GM23338 (cell line): ENCODE results near the gene SSH2. TPM values are rescaled to one million over a fixed set of nuclear protein-coding genes. Genes with fewer than 3 reads are reported as not detected.

Experiments
- ATAC-seq: fragments of 200-7000 bp; cut with Tn5 transposase; 3 replicates; pipeline ENCODE4 v1.9.1; 2020
- DNase-seq: peaks from one replicate; pipeline ENCODE4 v3.0.0-alpha.2; 2015; ENCODE audit warnings: low spot score
- H2AFZ ChIP-seq: fragments of 200-600 bp; sonication (generic); 2 replicates; pipeline ENCODE4 v1.8.0; 2016; ENCODE audit warnings: antibody characterized with exemption, mild to moderate bottlenecking, moderate library complexity
- H3F3A ChIP-seq: fragments of 200-600 bp; sonication (generic); replicated peaks from 2 replicates; pipeline ENCODE4 v1.8.0; 2017; ENCODE audit warnings: antibody characterized with exemption, mixed run types, low read depth
- H3K27ac ChIP-seq: fragments of 200-600 bp; sonication (generic); 2 replicates; pipeline ENCODE4 v1.6.1; 2016; ENCODE audit warnings: low read depth
- H3K27me3 ChIP-seq: fragments of 200-600 bp; sonication (generic); 2 replicates; pipeline ENCODE4 v1.8.0; 2016; ENCODE audit warnings: mild to moderate bottlenecking, mixed run types, moderate library complexity; ENCODE audit not compliant: insufficient read depth
- H3K36me3 ChIP-seq: fragments of 200-600 bp; sonication (generic); 2 replicates; pipeline ENCODE4 v1.8.0; 2016; ENCODE audit warnings: mild to moderate bottlenecking; ENCODE audit not compliant: insufficient read depth
- H3K4me1 ChIP-seq: fragments of 200-600 bp; sonication (generic); 2 replicates; pipeline ENCODE4 v1.8.0; 2016; ENCODE audit warnings: mild to moderate bottlenecking, moderate library complexity; ENCODE audit not compliant: insufficient read depth
- H3K4me2 ChIP-seq: fragments of 200-600 bp; sonication (generic); 2 replicates; pipeline ENCODE4 v1.7.1; 2017; ENCODE audit warnings: mixed run types
- H3K4me3 ChIP-seq: fragments of 200-600 bp; sonication (generic); 2 replicates; pipeline ENCODE4 v1.6.1; 2016; ENCODE audit warnings: mixed run types
- H3K79me2 ChIP-seq: fragments of 200-600 bp; sonication (generic); replicated peaks from 2 replicates; pipeline ENCODE4 v1.8.0; 2017; ENCODE audit warnings: mild to moderate bottlenecking; ENCODE audit not compliant: insufficient read depth
- H3K9me2 ChIP-seq: fragments of 200-600 bp; sonication (generic); 2 replicates; pipeline ENCODE4 v1.8.0; 2017; ENCODE audit not compliant: insufficient read depth
- H4K20me1 ChIP-seq: fragments of 200-600 bp; sonication (generic); replicated peaks from 2 replicates; pipeline ENCODE4 v1.8.0; 2017; ENCODE audit warnings: mild to moderate bottlenecking; ENCODE audit not compliant: insufficient read depth
- H3K27ac Mint-ChIP-seq: 2 replicates; pipeline ENCODE4 v1.8.0; 2020; ENCODE audit warnings: inconsistent platforms, mild to moderate bottlenecking, moderate library complexity, mixed read lengths
- H3K27me3 Mint-ChIP-seq: 3 replicates; pipeline ENCODE4 v1.8.0; 2022; ENCODE audit warnings: low read depth, mild to moderate bottlenecking, moderate library complexity, mixed read lengths, inconsistent platforms; ENCODE audit not compliant: insufficient read depth, poor library complexity
- H3K36me3 Mint-ChIP-seq: 3 replicates; pipeline ENCODE4 v1.8.0; 2021; ENCODE audit warnings: low read depth, mild to moderate bottlenecking, inconsistent platforms, moderate library complexity, mixed read lengths
- H3K4me1 Mint-ChIP-seq: 3 replicates; pipeline ENCODE4 v1.8.0; 2020; ENCODE audit warnings: mild to moderate bottlenecking, inconsistent platforms, mixed read lengths
- H3K4me3 Mint-ChIP-seq: 3 replicates; pipeline ENCODE4 v1.8.0; 2021; ENCODE audit warnings: moderate library complexity, mild to moderate bottlenecking, inconsistent platforms, mixed read lengths
- H3K9me3 Mint-ChIP-seq: 3 replicates; pipeline ENCODE4 v1.8.0; 2020; ENCODE audit warnings: moderate library complexity, mild to moderate bottlenecking, inconsistent platforms, mixed read lengths
- EZH2 ChIP-seq: fragments of 200-600 bp; sonication (generic); IDR thresholded peaks from one replicate; pipeline ENCODE4 v1.8.0; 2017; ENCODE audit warnings: antibody characterized with exemption, mild to moderate bottlenecking, low read depth; ENCODE audit not compliant: unreplicated experiment
- EZH2phosphoT487 ChIP-seq: fragments of 200-600 bp; sonication (generic); IDR thresholded peaks from one replicate; pipeline ENCODE4 v1.8.1; 2018; ENCODE audit warnings: antibody characterized with exemption; ENCODE audit not compliant: unreplicated experiment
- POLR2AphosphoS5 ChIP-seq: IDR thresholded peaks from 2 replicates; pipeline ENCODE4 v1.6.1; 2016; ENCODE audit warnings: antibody characterized with exemption, low read depth
- polyA plus RNA-seq: library from polyadenylated mRNA; unstranded; fragments of >200 nt; fragmentation: Nextera tagmentation; extraction: Ambion mirVana; gene quantifications from 2 replicates; pipeline ENCODE4 v1.2.1, GENCODE V29; 2016
- total RNA-seq: library from RNA; depleted of rRNA; stranded (reverse); fragments of >200 nt; shearing (Covaris generic); gene quantifications from 2 replicates; pipeline ENCODE4 v1.2.3, GENCODE V29; 2014
- TF ChIP-seq, protein P1 (sequence below), 2 experiments: fragments of 200-600 bp in 1 of 2; sonication (generic) in 1 of 2; conservative IDR thresholded peaks; 2 replicates each; pipeline versions ENCODE4 v1.5.1 to v1.6.1; 2016 to 2017; ENCODE audit warnings: antibody characterized with exemption in 2 of 2, low read depth in 2 of 2, mild to moderate bottlenecking in 2 of 2, moderate library complexity in 1 of 2
- TF ChIP-seq, protein P2 (sequence below): IDR thresholded peaks from one replicate; pipeline ENCODE4 v1.6.1; 2018; ENCODE audit warnings: antibody characterized with exemption; ENCODE audit not compliant: unreplicated experiment

The SSH2 gene
- total and polyA plus RNA-seq, 2 experiments from 2014 or later: 9.9 to 12.1 TPM

DNA sequence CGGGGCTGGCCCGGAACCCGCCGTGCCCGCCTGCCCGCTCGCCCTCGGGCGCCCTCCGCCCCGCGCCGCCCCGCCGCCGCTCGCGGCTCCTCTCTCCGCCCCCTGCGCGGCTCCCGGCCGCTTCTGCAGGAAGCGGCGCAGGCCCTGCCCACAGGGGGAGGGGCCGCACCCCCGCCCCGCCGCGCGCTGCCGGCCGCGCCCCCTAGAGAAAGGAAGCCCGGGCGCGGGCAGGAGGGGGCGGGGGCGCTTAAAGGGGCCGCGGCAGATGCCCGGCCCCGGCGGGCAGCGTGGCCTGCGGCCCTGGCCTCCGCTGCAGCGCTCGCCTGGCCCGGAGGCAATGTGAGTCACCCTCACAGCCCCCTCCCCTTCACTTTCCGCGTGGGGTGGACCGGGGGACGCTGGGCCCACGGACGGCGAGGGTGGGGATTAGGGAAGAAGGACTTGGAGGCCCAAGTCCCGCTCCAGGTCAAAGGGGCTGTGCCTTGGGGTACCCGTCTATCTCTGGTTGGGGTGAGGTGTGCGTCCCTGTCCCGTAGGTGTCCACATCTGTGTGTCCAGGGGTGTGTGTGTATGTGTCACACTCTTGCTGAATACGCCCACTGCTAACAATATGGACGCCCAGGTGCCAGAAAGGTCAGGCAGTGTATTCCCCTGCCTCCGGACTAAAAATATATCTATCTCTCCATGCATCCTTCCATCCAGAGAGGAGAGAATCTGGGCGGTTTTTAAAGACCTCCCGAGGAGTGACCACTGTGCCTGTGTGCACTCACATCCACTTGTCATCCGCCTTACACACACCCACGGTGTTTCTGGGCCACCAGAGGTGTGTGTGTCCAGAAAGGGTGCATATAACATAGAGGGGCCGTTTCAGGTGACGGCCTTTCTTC is 340.3 kb downstream of the SSH2 start, which contains the start of gene GIT1:
GIT1 (minus strand) TSS at position 125 of the 887 bp plus-strand sequence. CDS start 270 bp downstream, outside the sequence.
- H3K4me1 ChIP-seq: peaks cover 37% of the 10 kb centered on the region
- peaks cover 40% of the 10 kb centered on the region for H3K79me2 ChIP-seq
- peak within 1 kb of the TSS; percentile 99 for H3K4me2 ChIP-seq
- Mint-ChIP-seq H3K27me3 (peaks cover 28% of the 10 kb centered on the region), H3K4me3 (peak within 1 kb of the TSS; percentile 89), H3K9me3 (no peaks in the 10 kb centered on the region), H3K27ac (no peak within 1 kb of the TSS), H3K4me1 (peaks cover 46% of the 10 kb centered on the region), H3K36me3 (no peaks in the 10 kb centered on the region; the same call in 2 of the 3 replicates)
- ATAC-seq: peak; percentile 8
- peak within 1 kb of the TSS; percentile 99 for H2AFZ ChIP-seq
- peaks cover 12% of the 10 kb centered on the region for H3K27me3 ChIP-seq
- no peaks in the 10 kb centered on the region for H3K9me2 ChIP-seq
- H3K36me3 ChIP-seq: no peaks in the 10 kb centered on the region
- H3K27ac ChIP-seq: no peak within 1 kb of the TSS
- DNase-seq: peak; percentile 94
- TF ChIP-seq POLR2AphosphoS5: peak; percentile 34; the same call in 1 of the 2 replicates
- TF ChIP-seq EZH2: peak; percentile 20
- no peak for TF ChIP-seq EZH2phosphoT487
- TF ChIP-seq, protein P1, sequence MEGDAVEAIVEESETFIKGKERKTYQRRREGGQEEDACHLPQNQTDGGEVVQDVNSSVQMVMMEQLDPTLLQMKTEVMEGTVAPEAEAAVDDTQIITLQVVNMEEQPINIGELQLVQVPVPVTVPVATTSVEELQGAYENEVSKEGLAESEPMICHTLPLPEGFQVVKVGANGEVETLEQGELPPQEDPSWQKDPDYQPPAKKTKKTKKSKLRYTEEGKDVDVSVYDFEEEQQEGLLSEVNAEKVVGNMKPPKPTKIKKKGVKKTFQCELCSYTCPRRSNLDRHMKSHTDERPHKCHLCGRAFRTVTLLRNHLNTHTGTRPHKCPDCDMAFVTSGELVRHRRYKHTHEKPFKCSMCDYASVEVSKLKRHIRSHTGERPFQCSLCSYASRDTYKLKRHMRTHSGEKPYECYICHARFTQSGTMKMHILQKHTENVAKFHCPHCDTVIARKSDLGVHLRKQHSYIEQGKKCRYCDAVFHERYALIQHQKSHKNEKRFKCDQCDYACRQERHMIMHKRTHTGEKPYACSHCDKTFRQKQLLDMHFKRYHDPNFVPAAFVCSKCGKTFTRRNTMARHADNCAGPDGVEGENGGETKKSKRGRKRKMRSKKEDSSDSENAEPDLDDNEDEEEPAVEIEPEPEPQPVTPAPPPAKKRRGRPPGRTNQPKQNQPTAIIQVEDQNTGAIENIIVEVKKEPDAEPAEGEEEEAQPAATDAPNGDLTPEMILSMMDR (conservative IDR thresholded peaks at IDR 0.05; ENCODE audit: low read depth in 2 of 2): peak in 1 of 2 experiments; percentile 8; a peak in 1 of 4 replicates
- H3K4me3 ChIP-seq: peak within 1 kb of the TSS; percentile 82
- peaks cover 15% of the 10 kb centered on the region for H4K20me1 ChIP-seq
- H3F3A ChIP-seq: peaks cover 19% of the 10 kb centered on the region

DNA sequence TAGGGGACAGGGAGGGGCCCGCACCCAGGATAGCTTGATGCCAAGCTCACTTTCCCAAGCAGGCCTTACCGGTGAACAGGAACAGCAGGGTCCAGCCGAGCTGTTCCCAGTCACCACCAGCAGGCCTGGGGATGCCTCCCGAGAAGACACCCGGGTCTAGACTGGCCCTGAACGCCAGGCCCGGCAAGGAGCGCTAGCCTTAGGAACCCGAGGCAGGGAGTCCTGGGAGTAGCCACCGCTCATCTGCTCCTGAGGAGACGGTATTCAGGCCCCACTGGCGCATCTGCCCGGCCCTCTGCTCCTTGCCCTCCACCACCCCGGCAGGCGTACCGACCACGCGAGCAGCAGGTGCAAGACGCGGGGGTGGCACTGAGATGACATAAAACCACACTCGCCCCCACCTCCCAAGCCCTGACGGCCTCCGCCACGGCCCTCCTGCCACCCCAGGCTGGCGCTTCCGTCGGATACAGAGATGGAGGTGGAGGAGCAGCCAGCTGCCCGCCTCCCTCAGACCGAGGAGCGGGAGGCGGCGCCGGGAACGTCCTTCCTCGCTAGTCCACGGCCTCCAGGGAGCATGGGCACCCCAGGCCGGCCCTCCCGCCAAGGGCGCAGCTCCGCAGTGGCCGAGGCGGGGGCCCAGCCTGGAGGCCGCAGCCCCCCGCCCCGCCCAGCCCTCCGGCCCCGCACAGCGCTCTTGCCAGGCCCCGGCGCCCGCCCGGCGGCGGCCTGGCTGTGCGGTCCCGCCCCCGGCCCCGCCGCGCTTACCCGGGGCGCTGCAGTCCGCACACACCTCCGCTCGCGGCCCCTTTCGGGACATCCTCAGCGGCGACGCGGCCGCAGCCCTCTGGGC is 341.2 kb downstream of the SSH2 start:
- H3F3A ChIP-seq: peaks cover 17% of the 10 kb centered on the region
- H4K20me1 ChIP-seq: peaks cover 17% of the 10 kb centered on the region
- peak overlapping the region; percentile 99 for H3K4me2 ChIP-seq
- ATAC-seq: peak; percentile 1; the same call in 2 of the 3 replicates
- peaks cover 50% of the 10 kb centered on the region for H3K4me1 Mint-ChIP-seq
- H3K9me2 ChIP-seq: no peaks in the 10 kb centered on the region
- no peak overlapping the region for H2AFZ ChIP-seq
- peaks cover 44% of the 10 kb centered on the region for H3K79me2 ChIP-seq
- H3K9me3 Mint-ChIP-seq: no peaks in the 10 kb centered on the region
- H3K27ac Mint-ChIP-seq: no peak overlapping the region
- peaks cover under 1% of the 10 kb centered on the region; the same call in 2 of the 3 replicates for H3K36me3 Mint-ChIP-seq
- peak overlapping the region; percentile 81 for H3K4me3 Mint-ChIP-seq
- peaks cover 42% of the 10 kb centered on the region for H3K4me1 ChIP-seq
- peaks cover 28% of the 10 kb centered on the region for H3K27me3 Mint-ChIP-seq
- DNase-seq: peak; percentile 63
- H3K36me3 ChIP-seq: no peaks in the 10 kb centered on the region
- TF ChIP-seq EZH2: peak; percentile 33
- TF ChIP-seq, protein P2, sequence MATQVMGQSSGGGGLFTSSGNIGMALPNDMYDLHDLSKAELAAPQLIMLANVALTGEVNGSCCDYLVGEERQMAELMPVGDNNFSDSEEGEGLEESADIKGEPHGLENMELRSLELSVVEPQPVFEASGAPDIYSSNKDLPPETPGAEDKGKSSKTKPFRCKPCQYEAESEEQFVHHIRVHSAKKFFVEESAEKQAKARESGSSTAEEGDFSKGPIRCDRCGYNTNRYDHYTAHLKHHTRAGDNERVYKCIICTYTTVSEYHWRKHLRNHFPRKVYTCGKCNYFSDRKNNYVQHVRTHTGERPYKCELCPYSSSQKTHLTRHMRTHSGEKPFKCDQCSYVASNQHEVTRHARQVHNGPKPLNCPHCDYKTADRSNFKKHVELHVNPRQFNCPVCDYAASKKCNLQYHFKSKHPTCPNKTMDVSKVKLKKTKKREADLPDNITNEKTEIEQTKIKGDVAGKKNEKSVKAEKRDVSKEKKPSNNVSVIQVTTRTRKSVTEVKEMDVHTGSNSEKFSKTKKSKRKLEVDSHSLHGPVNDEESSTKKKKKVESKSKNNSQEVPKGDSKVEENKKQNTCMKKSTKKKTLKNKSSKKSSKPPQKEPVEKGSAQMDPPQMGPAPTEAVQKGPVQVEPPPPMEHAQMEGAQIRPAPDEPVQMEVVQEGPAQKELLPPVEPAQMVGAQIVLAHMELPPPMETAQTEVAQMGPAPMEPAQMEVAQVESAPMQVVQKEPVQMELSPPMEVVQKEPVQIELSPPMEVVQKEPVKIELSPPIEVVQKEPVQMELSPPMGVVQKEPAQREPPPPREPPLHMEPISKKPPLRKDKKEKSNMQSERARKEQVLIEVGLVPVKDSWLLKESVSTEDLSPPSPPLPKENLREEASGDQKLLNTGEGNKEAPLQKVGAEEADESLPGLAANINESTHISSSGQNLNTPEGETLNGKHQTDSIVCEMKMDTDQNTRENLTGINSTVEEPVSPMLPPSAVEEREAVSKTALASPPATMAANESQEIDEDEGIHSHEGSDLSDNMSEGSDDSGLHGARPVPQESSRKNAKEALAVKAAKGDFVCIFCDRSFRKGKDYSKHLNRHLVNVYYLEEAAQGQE: no peak
- H3K27ac ChIP-seq: no peak overlapping the region
- peaks cover 12% of the 10 kb centered on the region for H3K27me3 ChIP-seq
- H3K4me3 ChIP-seq: peak overlapping the region; percentile 82
